GM12865 (cell line): ENCODE results near the gene MYO1E.

Experiments
- DNase-seq: peaks from one replicate; pipeline ENCODE4 v3.0.0; 2010; ENCODE audit warnings: low read depth
- H3K4me3 ChIP-seq: 2 replicates; pipeline ENCODE4 v1.5.1; 2011; ENCODE audit warnings: mild to moderate bottlenecking, low read depth, low read length, control low read depth
- TF ChIP-seq, protein P1 (sequence below): IDR thresholded peaks from 2 replicates; pipeline ENCODE4 v1.5.1; 2011; ENCODE audit warnings: low read length, control low read depth, low read depth, inconsistent platforms; ENCODE audit not compliant: insufficient read depth; ENCODE audit errors: missing control alignments

Gene MYO1E

DNA sequence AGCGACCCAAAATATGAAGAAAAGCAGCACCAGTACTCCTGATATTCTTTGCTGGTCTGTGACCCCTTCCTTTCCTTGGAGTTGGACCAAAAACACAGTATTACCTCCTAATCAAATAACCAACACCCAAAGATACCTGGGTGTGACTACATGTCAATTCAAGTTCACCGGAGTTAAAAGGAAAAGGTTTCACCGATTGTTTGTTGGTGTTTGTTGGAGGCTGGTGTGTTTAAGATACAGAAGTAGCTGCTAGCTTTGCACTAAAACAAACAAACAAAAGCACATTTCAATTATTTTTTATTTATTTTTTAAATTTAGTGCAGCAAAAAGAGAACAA, 81.5 kb downstream of the MYO1E start:
- TF ChIP-seq, protein P1, sequence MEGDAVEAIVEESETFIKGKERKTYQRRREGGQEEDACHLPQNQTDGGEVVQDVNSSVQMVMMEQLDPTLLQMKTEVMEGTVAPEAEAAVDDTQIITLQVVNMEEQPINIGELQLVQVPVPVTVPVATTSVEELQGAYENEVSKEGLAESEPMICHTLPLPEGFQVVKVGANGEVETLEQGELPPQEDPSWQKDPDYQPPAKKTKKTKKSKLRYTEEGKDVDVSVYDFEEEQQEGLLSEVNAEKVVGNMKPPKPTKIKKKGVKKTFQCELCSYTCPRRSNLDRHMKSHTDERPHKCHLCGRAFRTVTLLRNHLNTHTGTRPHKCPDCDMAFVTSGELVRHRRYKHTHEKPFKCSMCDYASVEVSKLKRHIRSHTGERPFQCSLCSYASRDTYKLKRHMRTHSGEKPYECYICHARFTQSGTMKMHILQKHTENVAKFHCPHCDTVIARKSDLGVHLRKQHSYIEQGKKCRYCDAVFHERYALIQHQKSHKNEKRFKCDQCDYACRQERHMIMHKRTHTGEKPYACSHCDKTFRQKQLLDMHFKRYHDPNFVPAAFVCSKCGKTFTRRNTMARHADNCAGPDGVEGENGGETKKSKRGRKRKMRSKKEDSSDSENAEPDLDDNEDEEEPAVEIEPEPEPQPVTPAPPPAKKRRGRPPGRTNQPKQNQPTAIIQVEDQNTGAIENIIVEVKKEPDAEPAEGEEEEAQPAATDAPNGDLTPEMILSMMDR, result no peak
- DNase-seq, result no peak
- H3K4me3 ChIP-seq, result peak overlapping the region; percentile 41

DNA sequence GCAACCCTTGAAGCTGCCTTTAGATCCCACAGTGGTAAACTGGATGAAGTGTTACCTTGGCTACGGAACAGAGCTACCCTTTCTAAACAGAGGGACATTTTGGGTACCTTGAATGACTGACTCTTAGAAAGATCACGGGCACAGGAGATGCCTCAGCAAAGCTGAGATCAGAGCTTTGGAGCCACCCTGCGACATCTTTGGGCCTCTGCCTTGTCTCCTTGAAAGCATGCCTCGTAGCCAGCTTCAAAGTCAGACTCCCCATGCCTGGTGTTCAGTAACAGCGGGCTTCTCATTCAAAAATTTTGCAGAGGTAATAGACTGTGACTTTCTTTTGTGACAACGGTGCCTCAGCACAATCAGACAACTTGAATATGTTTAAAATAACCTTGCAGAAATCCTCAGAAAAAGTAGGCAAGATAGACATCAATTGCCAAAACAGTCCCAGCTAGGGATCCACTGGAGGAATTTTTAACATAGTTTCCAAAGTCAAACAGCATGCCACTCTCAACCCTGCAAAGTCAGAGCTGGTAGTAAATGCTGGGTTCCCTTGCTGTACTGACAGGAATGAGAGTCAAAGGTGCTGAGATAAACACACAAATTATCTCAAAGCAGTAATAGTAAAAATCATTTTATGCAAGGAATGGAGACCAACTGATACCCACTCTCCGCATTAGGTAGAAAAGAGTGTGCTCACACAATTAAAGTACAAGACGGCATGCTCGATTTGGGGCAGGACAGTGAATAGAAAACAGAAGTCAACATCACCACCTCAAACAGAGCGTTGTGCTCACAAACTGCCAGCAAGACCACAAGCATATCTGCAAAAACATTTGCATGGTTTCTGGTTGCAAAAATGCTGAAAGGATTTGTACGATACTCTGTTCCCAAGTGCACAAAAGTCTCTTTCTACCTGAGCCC, 82.1 kb downstream of the MYO1E start:
- TF ChIP-seq, protein P1, result no peak
- DNase-seq, result peak; percentile 79
- peak overlapping the region; percentile 41 for H3K4me3 ChIP-seq

DNA sequence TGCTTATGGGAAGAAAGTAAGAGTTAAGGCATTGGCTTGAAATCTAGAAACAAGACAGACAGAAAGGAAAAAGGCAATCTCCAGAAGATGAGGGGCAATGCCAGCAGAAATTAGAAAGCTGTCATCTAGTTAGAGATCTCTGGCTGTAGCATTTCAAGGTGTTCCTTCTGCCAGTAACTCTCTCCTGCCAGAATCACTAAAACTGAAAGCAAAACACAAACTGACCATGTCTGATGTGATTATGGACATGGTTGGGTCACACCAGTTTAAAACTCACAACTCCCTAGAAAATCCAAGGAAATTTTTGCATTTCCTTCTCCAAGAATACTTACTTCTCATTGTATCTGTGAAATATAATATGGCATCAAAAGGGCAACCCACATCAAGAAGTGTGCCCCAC, 83.1 kb downstream of the MYO1E start:
- DNase-seq, result no peak
- H3K4me3 ChIP-seq, result no peak overlapping the region
- TF ChIP-seq, protein P1, result no peak

DNA sequence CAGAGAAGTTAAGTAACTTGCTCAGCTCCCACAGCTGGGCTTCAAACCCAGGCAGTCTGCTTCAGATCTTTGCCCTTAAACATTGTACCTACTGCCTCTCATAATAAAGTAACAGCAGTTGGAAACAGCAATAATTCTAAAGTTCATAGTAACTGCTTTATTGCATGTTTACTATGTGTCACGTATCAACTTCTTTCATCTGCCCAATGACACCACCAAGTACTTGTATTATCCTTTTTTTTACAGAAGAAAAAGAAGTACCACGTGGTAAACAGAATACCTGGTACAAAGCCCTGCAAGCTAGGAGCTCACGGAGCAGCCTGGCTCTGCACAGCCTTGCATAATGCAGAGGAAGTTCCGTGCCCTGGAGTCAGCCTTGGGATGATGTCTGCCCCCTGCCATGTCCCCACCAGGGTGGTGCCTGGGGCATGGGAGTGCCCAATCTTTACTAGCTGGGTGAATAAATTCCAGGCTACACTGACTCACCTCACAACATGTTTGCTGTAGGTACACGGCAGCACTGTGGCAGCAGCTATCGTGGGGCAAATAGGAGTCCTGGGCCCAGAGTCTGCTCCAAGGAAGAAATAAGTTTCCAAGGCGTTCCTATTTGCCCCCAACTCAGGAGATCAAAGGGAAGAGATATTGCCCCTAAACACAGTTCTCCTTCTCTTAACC, 88.8 kb downstream of the MYO1E start:
- no peak overlapping the region for H3K4me3 ChIP-seq
- TF ChIP-seq, protein P1, result no peak
- DNase-seq, result no peak

DNA sequence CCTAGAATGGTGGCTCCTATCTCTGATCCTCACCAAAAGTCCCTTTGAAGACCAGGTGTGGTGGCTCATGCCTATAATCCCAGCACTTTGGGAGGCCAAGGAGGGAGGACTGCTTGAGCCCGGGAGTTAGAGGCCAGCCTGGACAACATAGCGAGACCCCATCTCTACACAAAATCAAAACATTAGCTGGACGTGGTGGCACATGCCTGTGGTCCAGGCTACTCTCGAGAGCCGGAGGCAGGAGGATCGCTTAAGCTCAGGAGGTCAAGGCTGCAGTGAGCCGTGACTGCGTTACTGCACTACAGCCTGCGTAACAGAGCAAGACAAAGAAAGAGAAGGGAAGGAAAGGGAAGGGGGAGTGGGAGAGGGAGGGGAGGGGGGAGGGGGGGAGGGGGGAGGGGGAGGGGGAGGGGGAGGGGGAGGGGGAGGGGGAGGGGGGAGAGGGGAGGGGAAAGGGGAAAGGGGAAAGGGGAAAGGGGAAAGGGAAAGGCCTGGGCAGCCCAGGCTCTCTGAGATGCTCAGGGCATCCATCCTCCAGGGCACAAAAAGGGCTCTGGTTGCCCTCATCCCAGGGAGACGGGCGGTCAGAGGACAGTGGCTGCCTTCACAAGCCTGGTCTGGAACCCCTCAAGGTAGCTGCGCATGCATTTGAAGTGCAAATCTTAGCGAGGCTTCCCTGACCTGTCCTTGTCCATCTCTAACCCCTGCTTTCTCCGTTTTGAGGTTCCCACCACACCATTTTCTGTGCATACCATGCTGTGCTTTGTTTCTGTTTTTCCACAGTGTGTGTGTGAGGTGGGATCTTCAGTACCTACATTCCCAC, 89.9 kb downstream of the MYO1E start:
- TF ChIP-seq, protein P1, result no peak
- H3K4me3 ChIP-seq, result no peak overlapping the region
- no peak for DNase-seq

DNA sequence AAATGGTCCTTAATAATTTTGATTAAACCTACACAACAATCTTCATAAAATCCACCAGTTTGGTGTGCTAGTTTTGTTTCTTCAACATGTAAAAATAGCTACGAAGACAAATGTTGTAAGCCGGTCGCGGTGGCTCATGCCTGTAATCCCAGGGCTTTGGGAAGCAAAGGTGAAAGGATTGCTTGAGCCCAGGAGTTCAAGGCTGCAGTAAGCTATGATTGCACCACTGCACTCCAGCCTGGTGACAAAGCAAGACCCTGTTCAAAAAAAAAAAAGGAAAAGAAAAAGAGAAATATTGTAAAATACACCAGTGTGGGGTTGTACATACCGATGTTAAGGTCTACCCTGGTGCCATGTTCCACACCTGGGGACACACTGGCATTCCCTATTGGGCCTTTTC, 91.0 kb downstream of the MYO1E start:
- TF ChIP-seq, protein P1, result no peak
- no peak overlapping the region for H3K4me3 ChIP-seq
- DNase-seq, result no peak
